Measurements from ENCODE around the gene ZNF384. TPM values are rescaled to one million over a fixed set of nuclear protein-coding genes. Genes with fewer than 3 reads are reported as not detected.
A peak's percentile ranks its signal among the peaks of the same experiment; 100 is the strongest.
"Not testable (repeated sequence)": the region's sequence is repeated elsewhere in the genome, so short reads cannot be mapped to it uniquely, and the experiment has no call there.

ZNF384 gene
- total RNA-seq = 16.9 and 22.3 TPM in 2 replicates
- 50.4 TPM for polyA plus RNA-seq (2012)

- peak; percentile 100 for DNase-seq (ENCODE audit: low read depth)
Observed at GRCh38 chr12:6688999-6689882, at the start of gene ZNF384. Gene ZNF384 (minus strand): TSS chr12:6689375. CDS start chr12:6679520, 9,855 bp downstream.

GRCh38 chr12:6736754-6737153, 47.6 kb upstream of the ZNF384 start:
- no peak for DNase-seq (ENCODE audit: low read depth)

- peak; percentile 64 for DNase-seq (ENCODE audit: low read depth)
Observed at GRCh38 chr12:6735448-6736191, 46.4 kb upstream of the ZNF384 start.

GRCh38 chr12:6734506-6735387, 45.6 kb upstream of the ZNF384 start:
- no peak for DNase-seq (ENCODE audit: low read depth)

- no peak for DNase-seq (ENCODE audit: low read depth)
Observed at GRCh38 chr12:6730169-6730568, 41.0 kb upstream of the ZNF384 start.

- no peak for DNase-seq (ENCODE audit: low read depth)
Observed at GRCh38 chr12:6729186-6729585, 40.0 kb upstream of the ZNF384 start.

GRCh38 chr12:6725350-6725749, 36.2 kb upstream of the ZNF384 start:
- DNase-seq (ENCODE audit: low read depth) = no peak

GRCh38 chr12:6724409-6724797, 35.2 kb upstream of the ZNF384 start:
- peak; percentile 25 for DNase-seq (ENCODE audit: low read depth)

- peak; percentile 99 for DNase-seq (ENCODE audit: low read depth)
Observed at GRCh38 chr12:6723607-6724408, 34.6 kb upstream of the ZNF384 start, which contains the start of gene COPS7A. Gene COPS7A (plus strand): TSS chr12:6724046. CDS start chr12:6724657, 611 bp downstream.

GRCh38 chr12:6722863-6723262, 33.7 kb upstream of the ZNF384 start:
- DNase-seq (ENCODE audit: low read depth) = no peak

GRCh38 chr12:6716874-6717437, 27.8 kb upstream of the ZNF384 start:
- no peak for DNase-seq (ENCODE audit: low read depth)

GRCh38 chr12:6716031-6716873, 27.1 kb upstream of the ZNF384 start:
- DNase-seq (ENCODE audit: low read depth) = not testable (repeated sequence)

- DNase-seq (ENCODE audit: low read depth) = no peak
Observed at GRCh38 chr12:6708960-6709394, 19.8 kb upstream of the ZNF384 start.

- DNase-seq (ENCODE audit: low read depth) = not testable (repeated sequence)
Observed at GRCh38 chr12:6708351-6708750, 19.2 kb upstream of the ZNF384 start.

- DNase-seq (ENCODE audit: low read depth) = peak; percentile 55
Observed at GRCh38 chr12:6703631-6704030, 14.5 kb upstream of the ZNF384 start.

- DNase-seq (ENCODE audit: low read depth) = no peak
Observed at GRCh38 chr12:6701078-6701768, 12.0 kb upstream of the ZNF384 start.

GRCh38 chr12:6700646-6701051, 11.5 kb upstream of the ZNF384 start, which contains the start of gene PIANP:
Gene PIANP (minus strand): TSS chr12:6700815. CDS start chr12:6698061, 2,754 bp downstream.
- no peak for DNase-seq (ENCODE audit: low read depth)

- DNase-seq (ENCODE audit: low read depth) = no peak
Observed at GRCh38 chr12:6699989-6700645, 10.9 kb upstream of the ZNF384 start.
